Activated CD4-positive, CD25-positive, alpha-beta regulatory T cell (primary cell): ENCODE data around the gene ATXN7L1.
A peak's percentile ranks its signal among the peaks of the same experiment; 100 is the strongest.

ENCODE experiments used
- DNase-seq, 4 experiments: peaks; one replicate each; lab custom pipeline; 2025; lab: John Stamatoyannopoulos, UW

The ATXN7L1 gene

DNA sequence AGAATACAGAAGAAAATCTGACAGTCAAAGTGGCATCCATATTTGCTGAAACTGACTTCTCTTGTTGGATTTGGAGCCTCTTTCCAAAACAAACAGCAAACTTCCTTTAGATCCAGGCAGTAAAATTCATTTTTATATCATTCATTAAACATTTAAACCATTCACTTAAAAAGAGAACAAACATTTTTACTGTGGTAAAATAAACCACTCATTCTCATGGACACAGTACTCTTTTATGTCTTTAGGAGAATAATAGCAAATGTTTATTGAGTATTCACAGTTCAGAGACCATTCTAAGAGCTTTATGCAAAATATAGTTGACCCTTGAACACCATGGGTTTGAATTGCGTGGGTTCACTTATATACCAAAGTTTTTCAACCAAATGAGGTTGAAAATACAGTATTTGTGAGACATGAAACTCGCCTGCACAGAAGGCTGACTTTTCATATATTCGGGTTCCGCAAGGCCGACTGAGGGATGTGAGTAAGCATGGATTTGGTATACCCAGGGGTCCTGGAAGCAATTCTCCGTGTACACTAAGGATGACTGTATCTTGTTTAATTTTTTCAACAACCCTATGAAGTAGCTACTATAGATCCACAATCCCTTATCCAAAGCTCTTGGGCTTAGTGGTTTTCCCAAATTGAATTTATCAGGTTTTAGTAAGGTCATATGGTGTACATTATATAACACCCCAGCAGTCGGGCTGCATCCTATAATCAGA lies 49.1 kb downstream of the ATXN7L1 start:
- no peak for DNase-seq

GRCh38 chr7:105826143-105826542 lies 50.3 kb downstream of the ATXN7L1 start:
- DNase-seq: no peak

DNA sequence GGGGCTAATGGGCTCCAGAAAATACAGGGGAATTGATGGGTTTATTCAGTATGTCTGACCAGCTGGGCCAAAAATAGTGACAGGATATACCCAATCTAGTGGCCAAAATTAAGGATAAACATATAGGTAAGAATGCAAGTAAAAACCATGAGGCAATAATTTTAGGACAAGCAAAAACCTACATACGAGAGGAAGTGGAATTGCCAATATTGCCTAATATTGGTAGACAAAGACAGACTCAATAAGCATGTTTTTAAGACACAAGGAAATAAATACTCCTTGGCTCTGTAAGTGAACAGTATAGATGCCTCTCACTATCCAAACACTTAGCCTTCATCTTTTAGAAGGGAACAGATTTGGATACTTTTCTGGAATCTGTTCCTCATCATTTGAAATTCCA lies 51.0 kb downstream of the ATXN7L1 start:
- no peak for DNase-seq

DNA sequence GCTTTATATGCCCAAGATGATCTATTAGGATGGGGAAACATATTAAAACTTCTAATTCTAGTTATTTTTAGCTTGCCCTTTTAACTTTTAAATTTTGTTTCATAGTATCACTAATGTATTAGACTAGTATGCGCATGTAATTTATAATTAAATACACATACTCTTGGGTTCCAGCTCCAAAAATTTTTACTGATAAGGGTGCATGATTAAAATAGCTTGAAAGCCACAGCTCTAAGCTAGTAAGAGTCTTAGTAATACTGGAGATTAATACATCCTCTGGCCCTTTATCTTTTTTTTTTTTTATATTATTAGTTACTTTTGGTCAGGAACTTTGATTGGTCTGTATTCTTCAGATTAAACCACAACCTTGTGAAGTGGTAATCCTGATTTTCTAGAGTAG lies 53.6 kb downstream of the ATXN7L1 start:
- no peak for DNase-seq

GRCh38 chr7:105821527-105821926 lies 54.9 kb downstream of the ATXN7L1 start:
- no peak for DNase-seq

- no peak for DNase-seq
Observed at GRCh38 chr7:105820363-105821066, 55.9 kb downstream of the ATXN7L1 start.

- no peak for DNase-seq
Observed at GRCh38 chr7:105819559-105819958, 56.8 kb downstream of the ATXN7L1 start.

GRCh38 chr7:105816954-105817615 lies 59.3 kb downstream of the ATXN7L1 start:
- DNase-seq: no peak

GRCh38 chr7:105816266-105816843 lies 60.0 kb downstream of the ATXN7L1 start:
- DNase-seq: no peak

GRCh38 chr7:105815576-105815975 lies 60.8 kb downstream of the ATXN7L1 start:
- DNase-seq: no peak

DNA sequence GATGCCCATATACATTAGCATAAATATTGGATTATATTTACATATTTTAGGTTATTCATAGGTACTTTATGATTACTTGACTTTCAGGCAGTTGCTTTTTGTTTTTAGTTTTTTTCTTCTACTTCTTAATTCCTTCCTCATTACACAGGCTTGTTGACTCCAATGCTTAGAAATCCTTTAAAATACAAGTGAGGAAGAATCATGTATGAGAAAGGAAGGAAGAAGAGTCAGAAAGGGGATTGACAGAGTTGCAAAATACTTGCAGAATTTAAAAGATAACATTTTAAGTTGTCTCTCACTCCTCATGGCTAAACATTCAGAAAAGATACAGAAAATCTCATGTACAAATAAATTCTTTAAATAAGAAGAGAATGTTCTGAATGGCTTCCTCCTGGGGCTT lies 61.9 kb downstream of the ATXN7L1 start:
- no peak for DNase-seq

GRCh38 chr7:105811189-105811847 lies 65.1 kb downstream of the ATXN7L1 start:
- no peak for DNase-seq

DNA sequence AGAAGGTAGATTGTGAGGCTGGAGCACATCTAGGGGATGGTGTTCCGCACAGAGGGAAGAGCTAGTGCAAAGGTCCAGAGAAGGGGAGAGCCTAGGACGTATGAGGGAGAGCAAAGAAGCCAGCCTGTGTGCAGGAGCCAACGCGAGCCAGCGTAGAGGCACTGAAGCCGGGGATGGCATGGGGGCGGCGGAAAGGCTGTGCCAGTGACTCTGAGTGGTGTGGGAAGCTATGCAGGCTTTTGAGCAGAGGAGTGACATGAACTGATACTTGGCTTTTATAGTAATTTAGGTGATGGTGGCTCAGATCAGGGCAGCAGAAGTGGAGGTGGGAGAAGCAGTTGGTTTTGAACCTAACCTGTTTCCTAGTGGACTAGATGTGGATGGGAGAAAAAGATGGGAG lies 65.8 kb downstream of the ATXN7L1 start:
- no peak for DNase-seq

DNA sequence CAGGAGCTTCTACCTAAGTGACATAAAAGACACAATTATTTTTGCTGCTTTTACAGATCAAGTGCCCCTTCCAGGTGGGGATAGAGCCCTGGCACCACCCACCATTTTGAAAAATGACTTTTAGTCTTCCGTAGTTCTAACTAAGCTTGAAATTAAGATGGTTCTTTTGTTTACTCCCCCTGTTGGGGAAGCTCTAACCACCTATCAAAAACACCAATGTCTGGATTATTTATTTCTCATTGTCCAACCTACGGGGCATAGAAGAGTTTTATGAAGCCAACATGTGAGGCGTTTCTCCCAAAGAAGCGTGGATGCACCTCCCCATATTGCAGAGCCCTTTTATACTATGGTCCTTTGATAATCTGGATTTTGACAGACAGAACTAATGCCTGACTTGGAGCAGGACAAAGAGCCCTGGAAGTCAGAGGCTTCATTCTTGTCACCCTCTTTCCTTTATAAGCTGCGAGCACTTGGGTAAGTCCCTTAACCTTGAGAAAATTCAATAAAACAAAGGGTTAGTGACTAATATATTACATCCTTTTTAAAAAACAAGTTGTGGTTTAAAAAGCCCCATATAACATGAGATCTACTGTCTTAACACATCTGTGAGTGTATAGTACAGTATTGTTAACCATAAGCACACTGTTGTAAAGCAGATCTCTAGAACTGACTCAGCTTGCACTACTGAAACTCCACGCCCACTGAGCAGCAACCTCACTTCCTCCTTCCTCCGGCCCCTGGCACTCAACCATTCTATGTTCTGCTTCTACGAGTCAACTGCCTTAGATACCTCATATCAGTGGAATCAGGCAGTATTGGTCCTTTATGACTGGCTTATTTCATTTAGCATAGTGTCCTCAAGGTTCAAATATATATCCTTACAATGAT lies 67.5 kb downstream of the ATXN7L1 start:
- peak; percentile 44 to 56 (median 55) for DNase-seq

GRCh38 chr7:105808209-105808608 lies 68.2 kb downstream of the ATXN7L1 start:
- no peak for DNase-seq

- no peak for DNase-seq
Observed at GRCh38 chr7:105807448-105807762, 69.0 kb downstream of the ATXN7L1 start.

GRCh38 chr7:105806592-105807447 lies 69.6 kb downstream of the ATXN7L1 start:
- DNase-seq: peak; percentile 11 to 30 (median 22)

DNA sequence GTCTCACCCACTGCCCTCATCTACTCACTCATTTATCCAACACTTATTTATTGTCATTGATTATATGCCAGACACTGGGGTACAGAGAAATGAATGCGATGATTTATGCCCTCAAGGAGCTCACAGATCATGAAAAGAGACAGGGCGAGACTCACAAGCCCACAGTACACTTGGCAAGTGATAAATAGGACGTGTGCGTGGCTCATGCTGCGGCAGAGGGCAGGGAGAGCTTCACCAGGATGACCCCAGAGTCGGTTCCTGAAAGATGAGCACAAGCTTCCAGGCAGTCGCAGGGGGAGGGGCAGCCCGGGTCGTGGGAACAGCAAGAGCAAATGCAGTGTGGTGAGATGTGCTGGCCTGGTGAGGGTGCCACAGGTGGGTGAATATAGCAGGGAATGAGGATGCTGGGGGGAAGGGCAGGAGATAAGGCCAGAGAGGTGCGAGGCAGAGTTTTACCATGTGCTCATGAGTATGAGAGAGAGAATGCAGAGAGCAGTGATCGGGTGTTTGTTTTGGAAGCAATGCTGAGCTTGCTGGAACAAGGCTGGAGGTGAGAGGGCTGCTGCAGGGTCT lies 70.9 kb downstream of the ATXN7L1 start:
- no peak for DNase-seq

GRCh38 chr7:105803429-105803736 lies 73.0 kb downstream of the ATXN7L1 start:
- no peak for DNase-seq
